Activated CD4-positive, alpha-beta T cell treated with anti-CD3 and anti-CD28 coated beads, Interleukin-2, amount 50 U/mL, for 1 hour (primary cell): ENCODE data around the gene SMC5.
"Not testable (repeated sequence)": the region's sequence is repeated elsewhere in the genome, so short reads cannot be mapped to it uniquely, and the experiment has no call there.

ENCODE experiments used
- DNase-seq: peaks from one replicate; pipeline ENCODE4 v3.0.0-alpha.2; 2020

SMC5 gene

DNA sequence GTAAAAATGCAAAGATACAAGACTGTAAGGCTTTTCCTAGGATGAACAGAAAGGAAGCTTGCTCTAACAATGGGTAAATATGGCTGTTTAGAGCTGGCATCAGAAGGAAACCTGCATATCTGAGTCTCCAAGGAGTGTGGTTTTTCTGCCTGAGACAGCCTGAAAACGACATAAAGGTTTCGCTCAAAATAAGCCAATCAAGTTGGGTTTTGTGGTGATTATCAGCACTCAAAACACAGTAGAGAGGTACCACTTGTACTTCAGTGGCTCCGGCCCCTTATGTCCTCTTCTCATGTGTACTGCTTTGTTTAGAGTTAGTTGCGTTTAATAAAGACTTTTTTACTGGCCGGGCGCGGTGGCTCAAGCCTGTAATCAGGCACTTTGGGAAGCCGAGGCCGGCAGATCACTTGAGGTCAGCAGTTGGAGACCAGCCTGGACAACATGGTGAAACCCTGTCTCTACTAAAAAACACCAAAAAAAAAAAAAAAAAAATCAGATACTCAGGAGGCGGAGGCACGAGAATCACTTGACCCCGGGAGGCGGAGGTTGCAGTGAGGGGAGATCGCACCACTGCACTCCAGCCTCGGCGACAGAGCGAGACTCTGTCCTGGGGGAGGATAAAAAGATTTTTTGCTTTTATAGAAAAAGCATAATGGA, 116.3 kb downstream of the SMC5 start:
- no peak for DNase-seq

DNA sequence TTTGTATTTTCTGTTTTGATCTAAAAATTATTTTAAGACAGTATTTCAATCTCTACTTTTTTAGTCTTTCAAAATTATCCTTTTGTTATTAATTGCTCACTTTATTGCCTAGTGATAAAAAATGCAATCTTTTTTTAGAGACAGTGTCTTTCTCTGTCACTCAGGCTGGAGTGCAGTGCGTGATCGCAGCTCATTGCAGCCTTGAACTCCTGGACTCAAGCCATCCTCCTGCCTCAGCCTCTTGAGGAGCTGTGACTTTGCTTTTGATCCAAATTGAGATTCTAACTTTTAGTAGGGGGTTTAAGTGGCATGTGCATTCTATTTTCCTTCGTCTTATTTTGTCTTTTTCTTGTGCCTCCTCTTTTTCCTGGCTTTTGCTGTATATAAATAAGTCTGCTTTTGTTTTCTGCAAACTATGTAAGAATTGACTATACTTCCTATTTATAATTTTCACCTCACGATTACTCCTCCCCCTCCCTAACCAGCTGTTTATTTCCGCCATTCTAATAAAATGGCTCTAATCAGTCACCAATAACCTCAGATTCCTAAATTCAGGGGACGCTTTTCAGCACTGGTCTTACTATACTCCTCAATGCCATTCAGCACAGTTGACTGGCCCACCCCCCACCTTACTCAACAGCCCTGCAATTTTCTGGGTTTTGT, 123.4 kb downstream of the SMC5 start:
- no peak for DNase-seq

DNA sequence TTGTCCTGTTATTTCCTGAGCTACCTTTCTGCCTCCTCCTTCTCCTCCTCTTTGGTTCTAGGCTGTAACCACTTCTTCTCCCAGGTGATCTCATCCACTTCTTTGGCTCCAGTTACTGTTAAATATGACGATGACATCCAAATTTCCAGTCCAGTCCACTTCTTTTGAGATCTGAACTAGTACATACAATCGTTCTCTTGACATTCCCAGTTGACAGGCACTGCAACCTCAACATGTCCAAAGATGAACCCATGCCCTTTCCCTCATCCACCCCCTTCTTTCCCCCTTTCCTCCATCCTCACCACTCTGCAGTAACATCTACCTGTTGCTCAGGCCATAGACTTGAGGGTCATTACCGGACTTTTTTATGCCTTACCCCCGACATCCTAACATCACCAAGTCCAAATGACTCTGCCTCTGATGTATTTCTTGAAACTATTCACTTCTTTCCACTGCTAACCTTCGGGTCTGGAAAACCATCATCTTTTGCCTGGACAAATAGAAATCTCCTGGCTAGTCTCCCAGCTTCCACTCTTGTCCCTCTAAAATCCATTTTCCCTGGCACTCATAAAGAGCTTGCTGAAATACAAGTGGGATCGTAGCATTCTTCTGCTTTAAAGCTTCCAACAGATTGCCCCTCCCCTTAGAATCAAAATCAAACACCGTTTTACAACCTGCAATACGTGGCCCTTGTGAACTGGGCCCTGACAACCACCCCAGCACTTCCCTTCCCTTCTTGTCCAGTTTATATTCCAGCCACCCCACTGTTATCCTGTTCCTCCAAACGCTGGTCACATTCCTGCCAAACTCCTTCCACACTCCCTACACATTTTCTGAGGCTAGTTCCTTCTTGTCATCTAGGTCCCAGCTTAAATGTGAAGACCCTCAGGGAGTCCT, 124.2 kb downstream of the SMC5 start:
- no peak for DNase-seq

DNA sequence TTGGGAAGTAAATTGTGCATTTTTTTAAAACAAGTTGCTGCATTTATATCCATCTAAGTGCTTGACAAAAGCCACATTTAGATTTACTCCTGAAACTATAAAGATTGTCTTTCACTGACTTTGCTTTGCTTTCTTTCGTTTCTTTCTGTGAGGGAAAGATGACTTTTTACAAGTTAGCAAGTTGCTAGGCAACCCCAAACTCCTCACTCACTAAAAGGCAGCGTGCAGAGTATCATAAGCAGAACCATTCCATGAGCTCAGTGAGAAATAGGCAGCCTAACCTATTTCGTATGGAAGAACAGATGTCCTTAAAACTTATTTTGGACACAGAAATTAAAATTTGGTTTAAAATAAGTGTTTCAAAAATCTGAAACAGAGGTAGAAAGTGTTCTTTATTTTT, 126.6 kb downstream of the SMC5 start:
- DNase-seq: no peak

DNA sequence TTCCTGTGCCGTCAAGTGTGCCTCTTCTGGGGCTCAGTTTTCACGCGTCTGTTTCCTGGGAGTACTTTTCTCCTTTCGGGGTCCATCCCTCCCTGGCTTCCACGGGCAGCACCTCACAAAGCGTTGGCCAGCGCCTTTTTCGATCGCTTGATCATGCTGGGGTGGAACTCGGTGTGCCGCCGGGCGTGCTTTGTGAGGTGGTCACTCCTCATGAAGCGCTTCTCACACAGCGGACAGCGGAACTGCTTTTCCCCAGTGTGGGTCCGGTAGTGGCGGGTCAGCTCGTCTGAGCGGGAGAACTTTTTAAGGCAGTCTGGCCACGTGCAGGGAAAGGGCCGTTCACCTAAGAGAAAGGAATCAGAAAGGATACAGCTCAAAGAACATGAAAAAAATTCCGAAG, 128.9 kb downstream of the SMC5 start:
- no peak for DNase-seq

DNA sequence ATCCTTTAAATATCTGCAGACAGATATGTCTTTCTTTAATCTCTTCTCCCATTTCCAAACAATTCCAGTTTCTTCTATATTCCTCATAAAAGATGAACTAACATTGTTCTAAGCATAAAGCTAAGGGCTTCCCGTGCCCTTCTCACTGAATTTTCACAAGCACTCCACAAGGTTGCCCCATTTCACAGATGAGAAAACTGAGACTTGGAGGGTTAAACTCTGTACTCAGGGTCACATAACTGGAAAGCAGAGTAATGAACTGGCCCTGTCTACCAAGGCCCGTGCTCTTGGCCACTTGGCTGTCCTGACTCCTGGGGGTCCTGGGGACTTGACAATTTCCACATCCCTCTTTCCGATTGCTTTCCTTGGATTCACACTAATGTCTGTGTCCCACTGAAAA, 130.4 kb downstream of the SMC5 start:
- DNase-seq: no peak

DNA sequence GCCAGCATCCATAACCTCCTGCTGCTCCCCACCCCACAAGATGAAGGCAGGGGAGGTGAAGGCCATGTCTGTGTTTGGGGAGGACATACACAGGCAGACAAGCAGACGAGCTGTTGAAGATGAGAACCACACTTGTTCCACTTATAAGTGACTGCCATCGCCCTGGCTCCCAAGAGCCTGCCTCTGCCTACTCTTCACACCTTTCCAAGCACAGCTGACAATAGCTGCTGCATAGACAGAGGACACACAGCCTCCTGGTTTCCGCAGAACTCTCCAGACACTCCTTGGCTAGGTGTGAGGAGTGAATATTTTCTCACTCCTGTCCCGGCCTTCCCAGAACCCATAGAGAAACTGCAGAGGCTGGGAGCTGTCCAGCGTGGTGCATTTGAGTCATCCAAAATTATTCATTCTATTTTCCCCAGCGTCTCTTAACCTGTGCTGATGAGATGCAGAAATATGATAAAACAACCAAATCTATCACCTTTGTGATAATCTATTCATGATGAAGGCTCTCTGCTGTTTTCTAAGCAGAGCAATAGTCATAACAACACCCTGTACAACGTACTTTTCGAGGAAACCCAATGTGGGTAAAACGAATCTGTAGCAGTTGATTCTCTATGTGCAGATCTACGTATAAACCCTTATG, 131.0 kb downstream of the SMC5 start:
- no peak for DNase-seq

DNA sequence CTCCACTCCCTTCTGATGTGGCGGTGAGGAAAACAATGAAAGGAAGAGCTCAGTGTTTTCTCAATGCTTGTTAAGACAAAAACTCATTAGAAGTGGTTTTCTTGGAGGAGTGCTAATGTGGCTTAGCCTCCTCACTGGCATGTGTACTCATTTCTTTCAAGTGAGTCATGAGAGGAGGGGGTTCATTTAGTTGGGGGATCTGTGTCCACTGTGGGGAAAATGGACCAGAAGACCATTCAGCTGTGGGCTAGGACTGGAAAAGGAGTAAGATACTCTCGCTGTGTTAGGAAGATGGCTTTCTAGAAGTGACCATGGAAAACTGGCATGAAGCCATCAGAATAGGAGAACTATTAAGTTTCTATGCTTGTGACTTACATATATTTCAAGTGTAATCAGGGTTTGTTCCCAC, 132.2 kb downstream of the SMC5 start:
- DNase-seq: no peak

DNA sequence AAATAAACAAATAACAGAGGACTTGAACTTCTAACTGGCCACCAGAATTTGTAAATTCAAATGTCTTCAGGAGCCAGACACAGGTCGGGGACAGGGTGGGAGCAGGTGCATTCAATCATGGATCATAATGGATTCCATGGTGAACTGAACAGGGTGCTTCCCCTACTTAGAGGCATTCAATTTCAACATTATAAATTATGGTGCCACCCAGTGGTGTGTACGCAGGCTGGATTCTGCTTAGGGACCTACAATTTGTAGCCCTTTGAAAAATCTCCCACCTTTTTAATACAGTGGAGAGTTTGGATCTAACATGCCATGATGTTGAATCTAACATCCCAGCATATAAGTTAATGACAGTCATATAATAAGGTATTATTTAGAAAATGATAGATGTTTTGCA, 133.4 kb downstream of the SMC5 start:
- no peak for DNase-seq

DNA sequence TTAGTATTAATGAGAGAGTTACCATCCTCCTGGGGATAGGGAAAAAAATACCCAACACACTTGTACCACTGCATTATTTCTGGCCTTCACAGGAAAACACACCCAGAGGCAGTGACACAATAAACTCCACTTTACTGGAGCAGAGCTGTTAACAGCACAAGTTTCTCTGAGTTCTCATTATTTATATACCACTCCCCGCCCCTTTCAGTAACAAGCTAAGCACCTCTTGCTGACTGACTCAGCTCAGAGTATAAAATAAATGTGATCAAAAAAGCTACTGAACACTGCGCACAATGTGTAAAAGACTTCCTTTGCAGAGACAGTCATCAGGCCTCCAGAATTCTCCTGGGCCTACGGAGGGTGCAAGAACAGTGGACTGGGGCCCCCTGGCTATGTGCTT, 134.1 kb downstream of the SMC5 start:
- no peak for DNase-seq

DNA sequence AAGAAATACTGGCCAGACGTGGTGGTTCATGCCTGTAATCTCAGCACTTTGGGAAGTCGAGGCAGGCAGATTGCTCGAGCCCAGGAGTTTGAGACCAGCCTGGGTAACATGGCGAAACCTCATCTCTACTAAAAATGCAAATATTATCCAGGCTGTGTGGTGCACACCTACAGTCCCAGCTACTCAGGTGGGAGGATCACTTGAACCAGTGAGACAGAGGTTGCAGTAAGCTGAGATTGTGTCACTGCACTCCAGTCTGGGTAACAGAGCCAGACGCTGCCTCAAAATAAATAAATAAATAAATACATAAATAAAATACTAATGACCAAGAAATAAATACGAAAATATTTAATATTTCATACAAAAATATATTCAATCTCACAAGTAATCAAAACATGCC, 136.9 kb downstream of the SMC5 start:
- no peak for DNase-seq

DNA sequence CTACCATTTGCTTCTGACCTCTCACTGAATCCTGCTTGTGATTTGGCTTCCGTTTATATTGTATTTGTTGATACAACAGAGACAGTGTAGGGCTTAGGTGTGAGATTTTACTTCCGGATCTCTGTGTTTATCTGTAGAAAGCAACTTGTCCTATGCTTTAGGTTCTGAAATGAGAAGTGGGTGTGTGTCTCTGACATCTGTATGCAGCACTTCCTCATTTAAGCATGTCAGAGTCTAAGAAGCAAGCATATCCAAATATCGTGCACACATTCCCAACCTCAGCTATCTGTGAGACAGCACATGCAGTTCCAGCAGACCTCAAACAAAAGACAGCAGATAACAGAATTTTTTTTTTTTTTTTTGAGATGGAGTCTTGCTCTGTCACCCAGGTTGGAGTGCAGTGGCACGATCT, 139.4 kb downstream of the SMC5 start:
- no peak for DNase-seq

DNA sequence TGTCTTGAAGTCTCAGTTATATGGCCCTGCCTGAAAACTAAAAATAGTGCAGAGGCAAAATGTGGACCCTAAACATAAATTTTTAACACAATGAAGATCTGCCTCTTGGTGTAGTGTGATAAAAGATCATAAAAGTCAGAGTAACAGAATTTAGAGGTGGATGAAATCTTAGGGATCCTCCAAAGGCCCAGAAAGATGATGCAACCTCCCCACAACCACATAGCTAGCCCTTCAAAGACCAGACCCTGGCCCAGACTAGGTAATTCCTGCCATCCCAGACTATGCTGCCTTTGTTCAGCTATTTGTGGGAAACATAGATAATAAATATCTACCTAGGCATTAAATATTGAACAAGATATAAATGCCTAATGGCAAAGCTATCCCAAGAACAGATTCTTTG, 140.4 kb downstream of the SMC5 start:
- no peak for DNase-seq

DNA sequence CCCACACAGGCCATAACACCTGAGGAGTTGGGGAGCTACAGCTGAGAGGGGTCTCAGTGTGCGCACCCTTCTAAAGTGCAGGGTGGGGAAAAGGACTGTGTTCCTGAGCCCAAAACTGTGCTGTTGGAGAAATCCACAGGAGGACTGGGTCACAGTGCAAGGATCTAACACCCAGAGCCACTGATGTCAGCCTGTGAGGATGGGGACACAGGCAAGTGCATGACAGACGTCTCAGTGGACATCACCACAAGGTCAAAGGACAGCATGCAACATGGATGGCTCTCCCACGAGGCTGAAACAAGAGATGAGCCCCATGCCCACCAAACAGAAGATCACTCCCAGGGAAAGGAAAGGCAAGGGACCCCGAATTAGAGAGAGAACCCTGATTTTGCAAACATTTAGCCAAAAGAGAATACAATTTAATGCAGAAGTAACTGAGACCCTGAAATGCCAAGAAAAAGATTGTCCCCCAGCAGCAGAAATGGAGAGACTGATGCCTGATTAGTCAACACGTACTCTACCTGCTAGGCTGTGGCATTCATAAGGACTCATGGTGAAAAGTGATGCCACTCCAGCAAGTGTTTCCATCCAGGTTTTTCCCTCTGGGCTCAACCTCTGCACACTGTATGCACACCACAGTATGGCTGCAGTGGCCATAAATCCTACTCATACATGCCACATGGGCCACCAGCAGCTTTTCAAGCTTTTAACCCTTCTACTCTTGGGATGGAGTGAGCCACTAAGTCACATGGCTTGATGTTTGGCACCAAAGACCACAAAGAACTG, 141.5 kb downstream of the SMC5 start:
- no peak for DNase-seq

DNA sequence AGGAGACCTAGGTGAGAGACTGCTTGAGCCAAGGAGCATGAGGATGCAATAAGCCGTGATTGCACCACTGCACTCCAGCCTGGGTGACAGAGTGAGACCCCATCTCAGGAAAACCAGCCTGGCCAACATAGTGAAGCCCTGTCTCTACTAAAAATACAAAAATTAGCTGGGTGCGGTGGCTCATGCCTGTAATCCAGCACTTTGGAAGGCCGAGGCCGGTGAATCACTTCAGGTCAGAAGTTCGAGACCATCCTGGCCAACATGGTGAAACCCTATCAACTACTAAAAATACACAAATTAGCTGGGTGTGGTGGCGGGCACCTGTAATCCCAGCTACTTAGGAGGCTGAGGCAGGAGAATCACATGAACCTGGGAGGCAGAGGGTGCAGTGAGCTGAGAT, 142.5 kb downstream of the SMC5 start:
- DNase-seq: not testable (repeated sequence)

DNA sequence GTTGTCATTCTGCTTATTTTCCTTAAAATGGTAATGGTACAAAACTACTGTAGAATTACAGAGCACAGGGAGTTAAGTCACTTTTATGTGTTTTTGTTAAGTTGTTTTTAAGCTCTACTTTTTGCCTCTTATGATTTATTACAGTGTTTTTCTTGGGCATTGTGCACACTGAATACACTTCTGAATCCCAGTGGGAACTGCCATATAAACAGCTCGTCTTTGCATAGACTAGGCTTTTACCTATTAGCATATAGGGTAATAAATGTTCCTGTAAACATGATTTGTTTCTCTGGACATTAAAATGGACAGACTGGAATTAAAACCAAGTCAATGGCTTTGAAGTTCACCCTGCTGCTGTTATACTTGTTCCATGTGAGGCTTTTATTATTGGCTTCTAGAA, 143.4 kb downstream of the SMC5 start:
- no peak for DNase-seq

DNA sequence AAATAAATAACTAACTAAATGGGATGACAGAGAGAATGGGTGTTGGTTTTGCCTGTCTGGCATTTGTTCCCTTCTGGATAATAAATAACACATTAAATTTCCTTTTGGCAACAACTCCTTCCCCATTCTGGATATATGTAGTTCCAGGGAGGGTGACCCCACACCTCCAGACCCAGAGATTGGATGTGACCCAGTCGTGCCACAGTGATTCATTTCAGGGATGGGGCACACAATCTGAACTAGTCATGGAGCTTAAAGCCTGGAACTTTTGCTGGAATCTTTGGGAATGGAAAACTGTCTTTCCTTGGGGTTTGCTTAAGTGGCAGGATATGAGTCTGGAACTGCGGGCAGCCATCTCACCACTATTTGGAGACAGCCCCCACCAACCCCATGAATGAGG, 144.4 kb downstream of the SMC5 start:
- DNase-seq: no peak

DNA sequence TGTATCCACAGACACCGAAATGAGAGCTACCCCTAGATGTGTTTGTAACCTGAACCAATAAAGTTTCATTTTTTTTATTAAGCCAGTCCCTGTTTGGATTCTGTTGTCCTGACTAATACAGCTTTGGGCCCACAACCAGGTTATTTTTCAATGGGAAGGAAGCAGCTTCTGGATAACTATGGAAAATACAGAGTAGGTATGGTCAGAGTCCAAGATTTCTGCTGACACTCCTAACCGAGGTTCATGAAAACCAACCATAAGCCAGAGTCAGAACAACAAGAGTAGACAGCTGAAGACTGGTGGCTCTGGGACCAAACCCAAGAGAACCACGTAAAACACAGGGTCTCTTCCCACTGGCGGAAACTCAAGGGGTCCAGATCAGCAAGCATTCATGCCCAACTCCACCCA, 144.8 kb downstream of the SMC5 start:
- no peak for DNase-seq

DNA sequence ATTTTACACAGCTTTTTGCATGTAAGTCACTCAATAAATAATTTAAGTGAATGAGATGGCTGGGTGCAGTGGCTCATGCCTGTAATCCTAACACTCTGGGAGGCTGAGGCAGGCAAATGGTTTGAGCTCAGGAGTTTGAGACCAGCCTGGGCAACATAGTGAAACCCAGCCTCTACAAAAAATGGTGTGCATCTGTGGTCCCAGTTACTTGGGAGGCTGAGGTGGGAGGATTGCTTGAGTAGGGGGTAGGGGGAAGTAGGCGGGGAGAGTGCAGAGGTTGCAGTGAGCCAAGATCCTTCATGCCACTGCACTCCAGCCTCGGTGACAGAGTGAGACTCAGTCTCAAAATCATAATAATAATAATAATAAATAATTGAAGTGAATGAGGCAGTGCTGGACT, 145.5 kb downstream of the SMC5 start:
- no peak for DNase-seq
